PC-3 (cell line): ENCODE data around the gene PET117. TPM values are rescaled to one million over a fixed set of nuclear protein-coding genes. Genes with fewer than 3 reads are reported as not detected.
"Not testable (repeated sequence)": the region's sequence is repeated elsewhere in the genome, so short reads cannot be mapped to it uniquely, and the experiment has no call there.

Experiments used
- ATAC-seq: fragments of 200-7000 bp; cut with Tn5 transposase; 2 replicates; pipeline ENCODE4 v1.9.1; 2020; ENCODE audit warnings: mild to moderate bottlenecking, moderate library complexity
- BruUV-seq: library from RNA; stranded (reverse); fragments of 400-500 nt; replicated peaks from 2 replicates; lab custom pipeline; 2021; lab: Mats Ljungman, UMichigan
- CTCF ChIA-PET: fragments of 300-600 bp; sonication (Branson Sonifier 250); formaldehyde crosslinking; loops from one replicate; lab custom pipeline; 2022; ENCODE audit warnings: antibody characterized with exemption; lab: Charles Lee
- POLR2A ChIA-PET: fragments of 300-600 bp; sonication (Branson Sonifier 250); formaldehyde crosslinking; loops from one replicate; lab custom pipeline; 2022; ENCODE audit warnings: antibody characterized with exemption; ENCODE audit not compliant: unreplicated experiment; lab: Charles Lee
- DNase-seq: peaks from one replicate; pipeline ENCODE4 v3.0.0-alpha.2; 2015
- H2AFZ ChIP-seq: fragments of 300-600 bp; sonication (generic); 2 replicates; pipeline ENCODE4 v1.6.0; 2016; ENCODE audit warnings: antibody characterized with exemption, low read length
- H3F3A ChIP-seq: fragments of 300-600 bp; sonication (generic); one replicate; pipeline ENCODE4 v1.6.0; 2017; ENCODE audit warnings: antibody characterized with exemption, low read length, control low read depth, mild to moderate bottlenecking; ENCODE audit not compliant: unreplicated experiment
- H3K27ac ChIP-seq: fragments of 300-600 bp; sonication (generic); 2 replicates; pipeline ENCODE4 v1.5.1; 2016; ENCODE audit warnings: mild to moderate bottlenecking, low read length
- H3K27me3 ChIP-seq: fragments of 300-600 bp; sonication (generic); 2 replicates; pipeline ENCODE4 v1.6.1; 2016; ENCODE audit warnings: low read length, mixed read lengths
- H3K36me3 ChIP-seq: fragments of 300-600 bp; sonication (generic); 2 replicates; pipeline ENCODE4 v1.6.1; 2016; ENCODE audit warnings: low read depth, mixed run types, low read length, mixed read lengths
- H3K4me1 ChIP-seq: fragments of 300-600 bp; sonication (generic); 2 replicates; pipeline ENCODE4 v1.5.1; 2016; ENCODE audit warnings: low read length; ENCODE audit not compliant: insufficient read depth
- H3K4me2 ChIP-seq: fragments of 300-600 bp; sonication (generic); 2 replicates; pipeline ENCODE4 v1.6.0; 2016; ENCODE audit warnings: low read length
- H3K4me3 ChIP-seq: fragments of 300-600 bp; sonication (generic); 2 replicates; pipeline ENCODE4 v1.5.1; 2016; ENCODE audit warnings: mild to moderate bottlenecking, low read length, mixed read lengths
- H3K79me2 ChIP-seq: fragments of 300-600 bp; sonication (generic); 2 replicates; pipeline ENCODE4 v1.6.1; 2017; ENCODE audit warnings: low read length, mixed read lengths
- H3K9ac ChIP-seq: fragments of 300-600 bp; sonication (generic); 2 replicates; pipeline ENCODE4 v1.6.0; 2016; ENCODE audit warnings: mild to moderate bottlenecking, low read length
- H3K9me2 ChIP-seq: fragments of 300-600 bp; sonication (generic); replicated peaks from 2 replicates; pipeline ENCODE4 v1.6.1; 2016; ENCODE audit warnings: mixed run types, low read length, mixed read lengths
- H3K9me3 ChIP-seq: fragments of 300-600 bp; sonication (generic); 2 replicates; pipeline ENCODE4 v1.6.1; 2016; ENCODE audit warnings: low read length, mixed read lengths
- H4K20me1 ChIP-seq: fragments of 300-600 bp; sonication (generic); 2 replicates; pipeline ENCODE4 v1.6.1; 2016; ENCODE audit warnings: low read length, mixed read lengths
- CTCF ChIP-seq: fragments of 300-600 bp; sonication (generic); conservative IDR thresholded peaks from 2 replicates; pipeline ENCODE4 v1.5.1; 2017; ENCODE audit warnings: antibody characterized with exemption, low read depth, mild to moderate bottlenecking, low read length
- EZH2 ChIP-seq: fragments of 300-600 bp; sonication (generic); IDR thresholded peaks from one replicate; pipeline ENCODE4 v1.6.1; 2017; ENCODE audit warnings: antibody characterized with exemption, mild to moderate bottlenecking, low read length; ENCODE audit not compliant: unreplicated experiment
- EZH2phosphoT487 ChIP-seq: fragments of 300-600 bp; sonication (generic); IDR thresholded peaks from 2 replicates; pipeline ENCODE4 v1.6.1; 2018; ENCODE audit warnings: mild to moderate bottlenecking, antibody characterized with exemption, low read length, borderline replicate concordance
- intact Hi-C: fragments of 100-400 bp; cut with micrococcal nuclease; formaldehyde crosslinking; loops from 2 replicates; pipeline ENCODE4 v1.9.0; 2023
- total RNA-seq: library from RNA; depleted of rRNA; stranded (reverse); fragments of >200 nt; gene quantifications from 2 replicates; pipeline ENCODE4 v1.2.3, GENCODE V29; 2014

The PET117 gene
- total RNA-seq, 1 experiment from 2014 or later = 21.2 TPM

- no peaks in the 10 kb centered on the region for H4K20me1 ChIP-seq
- BruUV-seq = no TSS peak
- H3K79me2 ChIP-seq = no peaks in the 10 kb centered on the region
- H3K27ac ChIP-seq = no peak overlapping the region
- no peaks in the 10 kb centered on the region for H3K4me1 ChIP-seq
- H3K9ac ChIP-seq = no peak overlapping the region
- TF ChIP-seq CTCF = no peak
- TF ChIP-seq EZH2phosphoT487 = no peak
- TF ChIP-seq EZH2 = no peak
- no peaks in the 10 kb centered on the region for H3K27me3 ChIP-seq
- no peak for ATAC-seq
- ChIA-PET CTCF (no interaction called here), POLR2A (no interaction called here)
- no peaks in the 10 kb centered on the region for H3K36me3 ChIP-seq
- intact Hi-C loops = no loop called here
- no peak overlapping the region for H2AFZ ChIP-seq
- H3K9me3 ChIP-seq = no peaks in the 10 kb centered on the region
- no peak overlapping the region for H3K4me3 ChIP-seq
- no peaks in the 10 kb centered on the region for H3F3A ChIP-seq
- no peak overlapping the region for H3K4me2 ChIP-seq
- DNase-seq = no peak
- no peaks in the 10 kb centered on the region for H3K9me2 ChIP-seq
Measured at GRCh38 chr20:18092890-18093289, 44.8 kb upstream of the PET117 start.

GRCh38 chr20:18093388-18093787 lies 44.3 kb upstream of the PET117 start:
- BruUV-seq = no TSS peak
- no peak for ATAC-seq
- POLR2A ChIA-PET = no interaction called here

DNA sequence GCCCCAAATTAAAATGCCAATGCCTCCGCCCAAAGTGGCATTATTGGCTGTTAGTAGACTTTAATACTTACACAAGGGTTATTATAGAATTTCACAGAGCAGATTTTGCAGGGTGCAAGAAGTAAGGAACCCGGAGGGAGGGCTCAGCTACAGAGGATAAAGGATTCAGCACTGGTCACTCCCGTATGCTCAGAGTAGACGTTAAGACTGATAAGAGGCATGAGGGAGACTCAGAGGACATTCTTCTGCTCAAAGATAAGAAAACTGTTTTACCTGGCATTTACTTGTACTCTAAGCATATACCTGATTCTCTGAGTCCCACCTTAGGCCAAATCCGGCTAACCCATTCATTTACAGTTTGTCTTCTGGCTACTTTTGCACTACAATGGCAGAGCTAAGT lies 43.5 kb upstream of the PET117 start:
- Histone ChIP-seq H3F3A (no peaks in the 10 kb centered on the region), H3K27ac (no peak overlapping the region), H3K9me3 (no peaks in the 10 kb centered on the region), H3K4me1 (no peaks in the 10 kb centered on the region), H3K9me2 (no peaks in the 10 kb centered on the region), H2AFZ (no peak overlapping the region), H3K27me3 (no peaks in the 10 kb centered on the region), H3K4me3 (no peak overlapping the region), H3K9ac (no peak overlapping the region), H3K79me2 (no peaks in the 10 kb centered on the region), H3K36me3 (no peaks in the 10 kb centered on the region), H3K4me2 (no peak overlapping the region), H4K20me1 (no peaks in the 10 kb centered on the region)
- no peak for TF ChIP-seq EZH2phosphoT487
- TF ChIP-seq EZH2 = no peak
- no peak for DNase-seq
- BruUV-seq = no TSS peak
- POLR2A ChIA-PET = no interaction called here
- CTCF ChIA-PET = no interaction called here
- intact Hi-C loops = no loop called here
- no peak for ATAC-seq

More at GRCh38 chr20:18093388-18093787, 44.3 kb upstream of the PET117 start:
- Histone ChIP-seq H3F3A (no peaks in the 10 kb centered on the region), H3K27ac (no peak overlapping the region), H2AFZ (no peak overlapping the region), H3K27me3 (no peaks in the 10 kb centered on the region), H3K79me2 (no peaks in the 10 kb centered on the region), H3K36me3 (no peaks in the 10 kb centered on the region), H4K20me1 (no peaks in the 10 kb centered on the region), H3K9ac (no peak overlapping the region), H3K9me3 (no peaks in the 10 kb centered on the region), H3K4me3 (no peak overlapping the region), H3K9me2 (no peaks in the 10 kb centered on the region), H3K4me1 (no peaks in the 10 kb centered on the region), H3K4me2 (no peak overlapping the region)
- CTCF ChIA-PET = no interaction called here
- intact Hi-C loops = no loop called here
- TF ChIP-seq EZH2phosphoT487 = no peak
- no peak for TF ChIP-seq CTCF
- TF ChIP-seq EZH2 = no peak
- DNase-seq = no peak

DNA sequence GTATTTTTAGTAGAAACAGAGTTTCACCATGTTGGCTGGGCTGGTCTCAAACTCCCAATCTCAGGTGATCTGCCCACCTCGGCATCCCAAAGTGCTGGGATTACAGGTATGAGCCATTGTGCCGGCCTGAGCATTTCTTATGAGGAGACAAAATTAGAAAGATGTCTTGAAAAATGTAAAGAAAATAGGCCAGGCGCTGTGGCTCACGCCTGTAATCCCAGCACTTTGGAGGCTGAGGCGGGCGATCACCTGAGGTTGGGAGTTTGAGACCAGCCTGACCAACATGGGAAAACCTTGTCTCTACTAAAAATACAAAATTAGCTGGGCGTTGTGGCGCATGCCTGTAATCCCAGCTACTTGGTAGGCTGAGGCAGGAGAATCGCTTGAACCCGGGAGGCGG lies 37.1 kb upstream of the PET117 start:
- H3K4me3 ChIP-seq, H3K9me2 ChIP-seq, H3K9me3 ChIP-seq, H3K9ac ChIP-seq, H3K27ac ChIP-seq, DNase-seq, H4K20me1 ChIP-seq, H3K79me2 ChIP-seq, H2AFZ ChIP-seq, CTCF ChIA-PET, intact Hi-C loops, BruUV-seq, H3K4me1 ChIP-seq, H3K4me2 ChIP-seq, ATAC-seq, H3K36me3 ChIP-seq, POLR2A ChIA-PET, H3K27me3 ChIP-seq, H3F3A ChIP-seq: not testable (repeated sequence)
